Colon (tissue), 2 donors: ENCODE results near the gene ZIC3.
"Not testable (repeated sequence)": the region's sequence is repeated elsewhere in the genome, so short reads cannot be mapped to it uniquely, and the experiment has no call there.

Experiments
- FAIRE-seq: peaks from 2 replicates; lab custom pipeline; 2012; peaks lifted over from hg19 to GRCh38; lab: Jason Lieb, UNC
- donor health status: control.
- donor health status: control.

Gene ZIC3

GRCh38 chrX:137565921-137566745 lies at the start of gene ZIC3:
TSS of gene ZIC3 (plus strand) at chrX:137566127. CDS start at chrX:137566692, 565 bp downstream.
- no peak for FAIRE-seq

- FAIRE-seq = no peak
Observed at GRCh38 chrX:137519459-137519858, 46.5 kb upstream of the ZIC3 start.

- no peak for FAIRE-seq
Observed at GRCh38 chrX:137545711-137546651, 19.9 kb upstream of the ZIC3 start.

GRCh38 chrX:137547291-137547690 lies 18.6 kb upstream of the ZIC3 start:
- no peak for FAIRE-seq

DNA sequence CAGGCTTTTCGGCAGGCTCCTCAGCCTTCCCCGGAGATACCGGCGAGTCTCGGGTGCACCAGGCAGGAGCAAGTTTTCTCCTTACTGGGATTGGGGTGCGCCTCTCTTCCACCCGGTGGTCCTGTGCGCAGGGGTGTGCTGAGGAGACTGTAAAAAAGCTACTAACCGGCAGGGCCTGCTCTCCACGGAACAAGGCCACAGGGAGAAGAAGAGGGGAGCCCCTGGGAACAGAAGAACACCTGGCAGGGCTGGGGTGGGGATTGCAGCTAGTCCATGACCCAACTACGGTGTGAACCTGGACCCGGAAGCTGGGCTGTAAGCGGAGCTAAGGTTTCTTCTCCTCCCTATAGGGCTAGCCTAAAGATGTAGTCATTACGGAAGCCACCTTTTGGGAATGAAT lies 17.7 kb upstream of the ZIC3 start:
- no peak for FAIRE-seq

DNA sequence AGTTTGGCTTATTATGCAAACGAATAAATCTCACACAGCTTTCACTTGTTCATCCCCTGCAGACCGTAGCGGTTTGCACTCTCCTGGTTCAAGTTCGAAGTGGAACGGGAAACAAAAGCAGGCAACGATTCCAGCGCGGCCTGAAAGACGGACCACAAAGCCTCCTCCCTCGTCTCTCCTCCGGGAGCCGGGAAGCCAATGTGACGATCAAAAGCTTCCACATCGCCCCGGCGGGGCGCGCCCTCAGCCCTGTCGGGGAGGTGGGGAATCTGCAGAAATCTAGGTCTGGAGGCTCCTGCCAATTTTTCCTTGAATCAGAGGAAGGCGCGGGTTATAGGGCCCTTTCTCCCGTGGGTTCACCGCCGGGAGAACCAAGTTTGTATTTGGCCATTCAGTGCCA lies 16.9 kb upstream of the ZIC3 start:
- FAIRE-seq = no peak

DNA sequence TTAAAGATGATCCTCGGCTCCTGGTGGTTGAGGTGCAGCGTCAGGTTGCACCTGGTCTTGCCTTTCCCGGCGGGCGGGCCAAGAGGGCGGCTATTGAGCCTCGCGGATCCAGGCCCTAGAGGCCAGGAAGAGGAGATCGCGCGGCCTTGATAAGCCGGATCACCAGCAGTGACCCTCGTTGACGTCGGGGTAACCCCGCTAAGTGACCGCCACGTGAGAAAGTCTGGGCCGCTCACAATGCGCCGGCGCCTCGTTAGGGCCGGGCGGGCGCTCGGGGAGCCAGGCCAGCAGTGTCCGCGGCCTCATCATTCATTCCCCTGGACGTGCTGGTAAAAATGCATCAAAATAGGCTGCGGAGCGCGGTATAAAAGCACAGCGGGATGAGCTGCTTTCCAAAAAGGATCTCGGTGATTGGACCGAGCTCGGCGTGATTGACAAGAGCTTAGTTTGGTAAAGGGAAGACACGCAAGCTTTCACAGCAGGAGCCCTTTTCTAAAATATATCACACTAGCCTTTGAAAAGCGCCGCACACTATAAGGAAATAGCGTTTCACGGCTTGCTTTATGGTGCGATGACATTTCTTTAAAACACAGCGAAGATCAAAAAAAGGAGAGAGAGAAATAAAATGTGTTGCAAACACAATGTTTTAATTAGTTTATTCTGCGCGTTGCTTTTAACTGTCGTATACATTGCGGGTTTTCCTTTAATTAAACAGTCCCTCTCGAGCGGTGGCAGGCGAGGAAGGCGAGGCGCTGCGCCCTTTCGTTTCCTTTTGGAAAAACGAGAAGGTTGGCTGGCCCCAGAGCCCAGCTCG lies 15.9 kb upstream of the ZIC3 start:
- FAIRE-seq = no peak

GRCh38 chrX:137550665-137551261 lies 15.2 kb upstream of the ZIC3 start:
- FAIRE-seq = no peak

- FAIRE-seq = not testable (repeated sequence)
Observed at GRCh38 chrX:137552098-137552497, 13.8 kb upstream of the ZIC3 start.

GRCh38 chrX:137562096-137562495 lies 3.8 kb upstream of the ZIC3 start:
- no peak for FAIRE-seq

DNA sequence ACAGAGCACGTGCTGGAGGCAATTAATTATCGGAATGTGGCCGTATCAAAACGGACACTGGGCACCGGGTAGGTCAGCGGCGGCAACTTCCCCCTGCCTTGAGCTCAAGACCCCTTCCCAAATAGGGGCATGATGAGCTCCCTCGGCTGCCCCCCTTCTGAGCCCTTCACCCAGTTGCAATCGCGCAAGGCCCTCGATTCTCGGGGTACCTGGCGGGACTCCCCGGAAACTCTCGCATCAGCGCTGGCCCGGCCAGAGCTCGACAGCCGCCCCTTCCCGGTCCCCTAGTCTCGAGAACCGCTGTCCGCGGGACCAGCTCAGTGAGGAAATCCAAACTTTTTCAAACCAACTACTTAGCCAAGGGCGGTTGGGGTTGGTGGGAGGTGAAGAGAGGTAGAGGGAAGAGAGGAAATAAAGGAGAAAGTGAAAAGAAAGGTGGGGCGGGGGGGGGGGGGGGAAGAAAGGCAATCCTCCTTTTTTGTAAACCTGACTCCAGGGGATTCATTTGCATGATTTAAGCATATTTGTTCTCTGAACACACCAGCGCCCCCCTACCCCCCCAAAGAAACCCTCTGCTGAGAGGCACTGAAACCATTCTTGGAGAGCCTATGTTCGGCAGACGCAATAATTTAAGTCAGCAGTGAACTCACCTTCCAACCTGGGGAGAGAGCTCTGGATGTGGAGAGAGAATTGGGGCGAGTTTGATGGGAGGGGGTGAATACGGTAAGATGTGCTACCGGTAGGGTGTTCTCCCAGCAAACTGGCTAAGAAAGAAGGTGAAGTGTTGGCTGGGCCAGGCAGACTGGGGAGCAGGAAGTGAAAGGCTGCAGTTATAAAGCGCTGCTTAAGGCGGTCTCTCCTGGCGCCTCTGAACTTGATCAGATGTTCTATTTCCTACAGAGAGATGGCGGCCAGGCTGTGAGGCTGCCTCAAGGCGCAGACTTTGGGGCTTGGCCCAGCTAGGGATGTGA lies 2.0 kb upstream of the ZIC3 start:
- FAIRE-seq = no peak

- FAIRE-seq = no peak
Observed at GRCh38 chrX:137565318-137565904, 516 bp upstream of the ZIC3 start.

DNA sequence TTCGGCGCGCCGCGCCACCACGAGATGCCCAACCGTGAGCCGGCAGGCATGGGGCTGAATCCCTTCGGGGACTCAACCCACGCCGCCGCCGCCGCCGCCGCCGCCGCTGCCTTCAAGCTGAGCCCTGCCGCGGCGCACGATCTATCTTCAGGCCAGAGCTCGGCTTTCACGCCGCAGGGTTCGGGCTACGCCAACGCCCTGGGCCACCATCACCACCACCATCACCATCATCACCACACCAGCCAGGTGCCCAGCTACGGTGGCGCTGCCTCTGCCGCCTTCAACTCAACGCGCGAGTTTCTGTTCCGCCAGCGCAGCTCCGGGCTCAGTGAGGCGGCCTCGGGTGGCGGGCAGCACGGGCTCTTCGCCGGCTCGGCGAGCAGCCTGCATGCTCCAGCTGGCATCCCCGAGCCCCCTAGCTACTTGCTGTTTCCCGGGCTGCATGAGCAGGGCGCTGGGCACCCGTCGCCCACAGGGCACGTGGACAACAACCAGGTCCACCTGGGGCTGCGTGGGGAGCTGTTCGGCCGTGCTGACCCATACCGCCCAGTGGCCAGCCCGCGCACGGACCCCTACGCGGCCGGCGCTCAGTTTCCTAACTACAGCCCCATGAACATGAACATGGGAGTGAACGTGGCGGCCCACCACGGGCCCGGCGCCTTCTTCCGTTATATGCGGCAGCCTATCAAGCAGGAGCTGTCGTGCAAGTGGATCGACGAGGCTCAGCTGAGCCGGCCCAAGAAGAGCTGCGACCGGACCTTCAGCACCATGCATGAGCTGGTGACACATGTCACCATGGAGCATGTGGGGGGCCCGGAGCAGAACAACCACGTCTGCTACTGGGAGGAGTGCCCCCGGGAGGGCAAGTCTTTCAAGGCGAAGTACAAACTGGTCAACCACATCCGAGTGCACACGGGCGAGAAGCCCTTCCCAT lies 1.1 kb downstream of the ZIC3 start:
- no peak for FAIRE-seq

GRCh38 chrX:137567682-137568232 lies 1.8 kb downstream of the ZIC3 start:
- FAIRE-seq = no peak

- no peak for FAIRE-seq
Observed at GRCh38 chrX:137568741-137569469, 3.0 kb downstream of the ZIC3 start.

GRCh38 chrX:137569470-137569891 lies 3.6 kb downstream of the ZIC3 start:
- FAIRE-seq = no peak

- no peak for FAIRE-seq
Observed at GRCh38 chrX:137573324-137574101, 7.6 kb downstream of the ZIC3 start.
